GM13976 (cell line): ENCODE data around the gene IL36RN.

ENCODE experiments used
- DNase-seq: peaks from one replicate; pipeline ENCODE4 v3.0.0; 2012; ENCODE audit warnings: low spot score
- in situ Hi-C: fragments of 300-500 bp; cut with MboI; formaldehyde crosslinking; loops from one replicate; pipeline ENCODE4 v1.12.0; 2022; ENCODE audit warnings: low sequenced_read_pairs, mixed read lengths, inconsistent platforms; ENCODE audit not compliant: unreplicated experiment
- TF ChIP-seq, protein P1 (sequence below): IDR thresholded peaks from 2 replicates; pipeline ENCODE4 v1.5.1; 2012; ENCODE audit warnings: borderline replicate concordance, mild to moderate bottlenecking; ENCODE audit not compliant: insufficient read depth; ENCODE audit errors: extremely low read depth, missing control alignments, control extremely low read depth

Gene IL36RN

DNA sequence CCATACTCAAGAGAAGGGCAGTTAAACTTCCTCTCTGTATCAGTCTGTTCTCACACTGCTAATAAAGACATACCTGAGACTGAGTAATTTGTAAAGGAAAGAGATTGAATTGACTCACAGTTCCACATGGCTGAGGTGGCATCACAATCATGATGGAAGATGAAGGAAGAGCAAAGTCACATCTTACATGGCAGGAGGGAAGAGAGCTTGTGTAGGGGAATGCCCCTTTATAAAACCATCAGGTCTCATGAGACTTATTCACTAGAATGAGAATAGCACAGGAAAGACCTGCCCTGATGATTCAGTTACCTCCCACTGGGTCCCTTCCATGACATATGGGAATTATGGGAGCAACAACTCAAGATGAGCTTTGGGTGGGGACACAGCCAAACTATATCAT, 4.9 kb upstream of the IL36RN start:
- in situ Hi-C loops = no loop called here
- DNase-seq = no peak
- TF ChIP-seq, protein P1, sequence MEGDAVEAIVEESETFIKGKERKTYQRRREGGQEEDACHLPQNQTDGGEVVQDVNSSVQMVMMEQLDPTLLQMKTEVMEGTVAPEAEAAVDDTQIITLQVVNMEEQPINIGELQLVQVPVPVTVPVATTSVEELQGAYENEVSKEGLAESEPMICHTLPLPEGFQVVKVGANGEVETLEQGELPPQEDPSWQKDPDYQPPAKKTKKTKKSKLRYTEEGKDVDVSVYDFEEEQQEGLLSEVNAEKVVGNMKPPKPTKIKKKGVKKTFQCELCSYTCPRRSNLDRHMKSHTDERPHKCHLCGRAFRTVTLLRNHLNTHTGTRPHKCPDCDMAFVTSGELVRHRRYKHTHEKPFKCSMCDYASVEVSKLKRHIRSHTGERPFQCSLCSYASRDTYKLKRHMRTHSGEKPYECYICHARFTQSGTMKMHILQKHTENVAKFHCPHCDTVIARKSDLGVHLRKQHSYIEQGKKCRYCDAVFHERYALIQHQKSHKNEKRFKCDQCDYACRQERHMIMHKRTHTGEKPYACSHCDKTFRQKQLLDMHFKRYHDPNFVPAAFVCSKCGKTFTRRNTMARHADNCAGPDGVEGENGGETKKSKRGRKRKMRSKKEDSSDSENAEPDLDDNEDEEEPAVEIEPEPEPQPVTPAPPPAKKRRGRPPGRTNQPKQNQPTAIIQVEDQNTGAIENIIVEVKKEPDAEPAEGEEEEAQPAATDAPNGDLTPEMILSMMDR = no peak

DNA sequence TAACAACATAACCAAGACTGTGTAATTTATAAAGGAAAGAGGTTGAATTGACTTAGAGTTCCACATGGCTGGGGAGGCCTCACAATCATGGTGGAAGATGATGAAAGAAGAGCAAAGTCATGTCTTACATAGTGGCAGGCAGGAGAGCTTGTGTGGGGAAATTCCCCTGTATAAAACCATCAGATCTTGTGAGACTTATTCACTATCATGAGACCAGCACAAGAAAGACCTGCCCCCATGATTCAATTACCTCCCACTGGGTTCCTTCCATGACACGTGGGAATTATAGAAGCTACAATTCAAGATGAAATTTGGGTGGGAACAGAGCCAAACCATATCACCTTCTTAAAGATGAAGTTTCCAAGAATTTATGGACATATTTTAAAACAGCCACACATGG, 2.5 kb upstream of the IL36RN start:
- TF ChIP-seq, protein P1 = no peak
- DNase-seq = no peak
- in situ Hi-C loops = no loop called here

DNA sequence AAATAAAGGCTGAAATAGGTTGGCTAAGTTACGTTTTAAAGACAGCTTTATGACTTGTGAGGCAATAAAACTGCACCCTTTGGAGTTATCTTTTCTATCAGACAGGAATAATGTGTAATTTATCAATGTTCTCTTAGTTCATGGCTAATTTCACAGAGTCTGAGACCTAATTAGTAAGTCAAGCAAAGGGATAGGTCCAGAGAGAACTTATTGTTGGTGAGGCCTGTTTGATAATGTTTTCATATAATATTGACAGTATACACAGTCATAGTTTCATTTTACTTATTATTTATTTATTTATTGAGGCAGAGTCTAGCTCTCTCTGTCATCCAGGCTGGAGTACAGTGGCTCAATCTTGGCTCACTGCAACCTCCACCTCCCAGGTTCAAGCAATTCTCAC, 1.9 kb upstream of the IL36RN start:
- TF ChIP-seq, protein P1 = no peak
- no peak for DNase-seq
- in situ Hi-C loops = no loop called here

DNA sequence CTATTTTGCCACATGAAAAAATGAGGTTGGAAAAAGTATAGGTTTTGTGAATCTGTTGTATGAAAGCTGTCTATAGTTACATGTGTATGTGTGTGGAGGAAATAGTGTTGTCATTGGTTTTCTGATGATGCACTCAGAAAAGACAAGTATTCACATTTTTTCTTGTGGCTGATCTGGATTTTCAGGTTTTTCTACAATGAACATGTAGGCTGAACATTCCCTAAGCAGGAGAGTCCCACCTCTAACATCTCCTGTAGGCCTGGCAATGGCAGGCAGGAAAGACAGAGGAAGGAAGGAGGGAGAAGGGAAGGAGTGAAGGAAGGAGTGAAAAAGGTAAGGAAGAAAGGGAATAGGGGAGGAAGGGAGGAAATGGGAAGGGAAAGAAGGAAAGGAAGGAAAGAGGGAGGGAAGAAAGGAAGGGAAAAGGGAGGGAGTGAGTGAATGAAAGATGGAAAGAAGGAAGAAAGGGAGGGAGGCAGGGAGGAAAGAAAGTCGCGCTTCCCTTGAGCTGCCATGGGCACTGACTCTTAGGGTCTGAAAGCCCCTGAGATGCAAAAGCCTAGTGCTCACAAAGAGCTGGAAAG, 495 bp upstream of the IL36RN start:
- TF ChIP-seq, protein P1 = no peak
- in situ Hi-C loops = no loop called here
- no peak for DNase-seq

DNA sequence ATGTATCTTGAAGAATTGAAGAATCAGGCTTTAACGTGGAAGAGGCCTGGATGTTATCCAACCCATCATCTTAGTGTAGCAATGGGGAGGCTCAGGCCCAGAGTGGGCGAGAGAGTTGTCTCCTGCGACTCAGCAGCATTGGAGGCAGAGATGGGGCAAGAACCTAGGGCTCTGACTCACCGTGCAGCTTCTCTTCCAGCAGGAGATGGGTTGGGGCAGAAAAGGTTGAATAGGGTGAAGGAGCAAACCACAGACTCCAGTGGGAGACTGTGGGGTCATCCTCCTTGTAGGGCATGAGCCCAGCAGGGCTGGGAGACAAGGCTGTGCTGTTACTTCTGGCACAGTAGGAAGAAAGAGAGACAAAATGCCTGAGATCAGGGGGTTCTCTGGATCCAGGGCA, 1.4 kb downstream of the IL36RN start:
- TF ChIP-seq, protein P1 = no peak
- in situ Hi-C loops = no loop called here
- DNase-seq = no peak

DNA sequence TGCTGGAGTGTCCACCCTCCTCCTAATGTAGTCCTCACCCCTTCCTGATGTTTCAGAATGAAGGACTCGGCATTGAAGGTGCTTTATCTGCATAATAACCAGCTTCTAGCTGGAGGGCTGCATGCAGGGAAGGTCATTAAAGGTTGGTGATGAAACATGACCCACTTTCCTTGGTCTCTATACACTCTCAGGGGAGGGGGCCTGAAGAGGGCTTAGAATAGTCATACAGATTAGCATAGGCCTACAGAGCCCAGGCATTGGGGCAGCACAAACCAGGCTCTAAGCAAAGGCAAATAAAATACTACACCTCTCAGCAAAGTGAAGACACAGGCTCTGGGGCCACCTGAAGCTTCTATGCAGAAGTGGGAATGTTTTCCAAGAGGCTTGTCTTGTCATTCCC, 1.8 kb downstream of the IL36RN start:
- DNase-seq = no peak
- in situ Hi-C loops = no loop called here
- TF ChIP-seq, protein P1 = no peak
